ENCODE results near the gene AHSP.

DNA sequence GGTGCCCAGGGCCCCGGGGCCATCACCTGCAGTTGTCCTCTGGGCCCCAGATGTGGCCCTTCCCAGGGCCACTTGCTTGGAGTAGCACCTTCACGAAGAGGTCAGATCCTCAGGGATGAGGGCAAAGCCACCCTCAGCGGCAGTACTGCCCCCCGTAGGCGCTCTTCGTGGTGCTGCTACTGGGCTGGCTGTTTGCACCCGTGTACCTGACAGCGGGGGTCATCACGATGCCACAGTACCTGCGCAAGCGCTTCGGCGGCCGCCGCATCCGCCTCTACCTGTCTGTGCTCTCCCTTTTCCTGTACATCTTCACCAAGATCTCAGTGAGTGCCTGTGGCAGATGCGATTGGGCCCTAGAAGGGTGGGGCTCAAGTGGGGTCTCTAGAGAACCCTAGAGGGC is 42.1 kb upstream of the AHSP start:
- TF ChIP-seq EZH2 (IDR thresholded peaks at IDR 0.05; ENCODE audit: insufficient read depth, poor library complexity, severe bottlenecking) (no peak), EZH2phosphoT487 (IDR thresholded peaks at IDR 0.05; ENCODE audit: insufficient read depth, low read depth) (no peak)

Data from GM23248 (cell line).